ENCODE data around the gene NAGA. TPM values are rescaled to one million over a fixed set of nuclear protein-coding genes. Genes with fewer than 3 reads are reported as not detected.

Gene NAGA
- total and polyA plus RNA-seq, 2 donors (not counting 1 experiment from before 2014, with no cell fraction given) = 13.2 to 20.2 TPM

DNA sequence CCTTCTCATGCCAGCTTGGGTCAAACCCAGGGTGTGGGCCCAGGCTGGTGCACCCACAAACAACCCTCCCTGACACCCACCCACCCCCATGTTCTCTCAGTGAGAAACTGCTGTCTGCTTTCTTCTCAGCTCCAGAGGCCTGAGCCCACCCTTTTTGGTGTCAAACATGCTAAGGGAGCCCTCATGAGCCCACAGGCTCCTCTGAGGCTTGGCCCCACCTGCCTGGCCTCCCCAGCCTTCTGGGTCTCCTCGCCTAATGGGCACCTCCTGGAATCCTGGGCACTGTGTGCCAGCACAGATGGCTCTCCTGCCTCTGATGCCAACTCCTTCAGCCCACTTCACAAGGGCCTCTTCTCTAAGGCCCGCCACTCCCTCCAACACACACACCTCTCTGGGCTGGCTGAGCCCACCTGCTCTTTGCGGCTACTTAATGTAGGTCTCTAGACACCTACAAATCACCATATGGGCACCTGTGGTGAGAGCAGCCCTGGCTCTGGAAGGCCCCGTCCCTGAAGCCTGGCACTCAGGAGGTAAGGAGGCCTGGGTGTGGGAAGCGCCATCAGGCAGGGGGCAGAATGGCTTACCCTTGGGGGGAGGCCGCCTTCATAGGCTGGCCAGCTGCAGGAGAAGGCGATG, 4.4 kb downstream of the NAGA start:
- intact Hi-C loops (cut with micrococcal nuclease) = no loop called here
- no peak for ATAC-seq (ENCODE audit: low read depth)
- Histone ChIP-seq H3K27me3 (replicated peaks in 1 of 4; ENCODE audit: control extremely low read depth in 1 of 4, control insufficient read depth in 3 of 4, insufficient read depth in 4 of 4, low read length in 3 of 4) (no peaks in the 10 kb centered on the region), H4K20me1 (ENCODE audit: control insufficient read depth, insufficient read depth, low read length, poor library complexity, severe bottlenecking) (no peaks in the 10 kb centered on the region), H3K9me3 (ENCODE audit: control extremely low read depth in 1 of 3, control insufficient read depth in 2 of 3, insufficient read depth in 1 of 3, low read length in 2 of 3) (no peaks in the 10 kb centered on the region), H3K9ac (ENCODE audit: low read length) (no peak overlapping the region), H2AFZ (ENCODE audit: insufficient read depth, low read depth, low read length, poor library complexity, severe bottlenecking) (no peak overlapping the region), H3K4me2 (replicated peaks; ENCODE audit: low read depth, low read length, poor library complexity, severe bottlenecking) (no peak overlapping the region), H3K4me3 (ENCODE audit: control extremely low read depth in 1 of 5, extremely low read depth in 1 of 5, insufficient read depth in 1 of 5, low read depth in 2 of 5, low read length in 4 of 5) (no peak overlapping the region), H3K27ac (ENCODE audit: low read length in 2 of 2) (no peak overlapping the region), H3K36me3 (replicated peaks in 1 of 2; ENCODE audit: control extremely low read depth in 1 of 2, control insufficient read depth in 1 of 2, extremely low read depth in 1 of 2, insufficient read depth in 2 of 2, low read length in 1 of 2) (peaks cover 0 to 22% of the 10 kb centered on the region in 2 experiments), H3K79me2 (ENCODE audit: control insufficient read depth, insufficient read depth, low read length) (no peaks in the 10 kb centered on the region), H3K4me1 (ENCODE audit: control insufficient read depth in 2 of 2, insufficient read depth in 2 of 2, low read length in 2 of 2) (peaks cover 10 to 13% of the 10 kb centered on the region in 2 donors)
- H3K4me1 Mint-ChIP-seq = peaks cover 20% of the 10 kb centered on the region
- 100% methylated on average over 4 of the region's 7 CpGs for WGBS (ENCODE audit: insufficient coverage)
- CTCF ChIA-PET = no interaction called here
- H3K9me3 Mint-ChIP-seq (ENCODE audit: insufficient read depth) = no peaks in the 10 kb centered on the region
- no peak for TF ChIP-seq EZH2 (IDR thresholded peaks at IDR 0.05; ENCODE audit: borderline replicate concordance, insufficient read depth, low read depth, low read length, poor library complexity, severe bottlenecking)
- TF ChIP-seq, protein P1, sequence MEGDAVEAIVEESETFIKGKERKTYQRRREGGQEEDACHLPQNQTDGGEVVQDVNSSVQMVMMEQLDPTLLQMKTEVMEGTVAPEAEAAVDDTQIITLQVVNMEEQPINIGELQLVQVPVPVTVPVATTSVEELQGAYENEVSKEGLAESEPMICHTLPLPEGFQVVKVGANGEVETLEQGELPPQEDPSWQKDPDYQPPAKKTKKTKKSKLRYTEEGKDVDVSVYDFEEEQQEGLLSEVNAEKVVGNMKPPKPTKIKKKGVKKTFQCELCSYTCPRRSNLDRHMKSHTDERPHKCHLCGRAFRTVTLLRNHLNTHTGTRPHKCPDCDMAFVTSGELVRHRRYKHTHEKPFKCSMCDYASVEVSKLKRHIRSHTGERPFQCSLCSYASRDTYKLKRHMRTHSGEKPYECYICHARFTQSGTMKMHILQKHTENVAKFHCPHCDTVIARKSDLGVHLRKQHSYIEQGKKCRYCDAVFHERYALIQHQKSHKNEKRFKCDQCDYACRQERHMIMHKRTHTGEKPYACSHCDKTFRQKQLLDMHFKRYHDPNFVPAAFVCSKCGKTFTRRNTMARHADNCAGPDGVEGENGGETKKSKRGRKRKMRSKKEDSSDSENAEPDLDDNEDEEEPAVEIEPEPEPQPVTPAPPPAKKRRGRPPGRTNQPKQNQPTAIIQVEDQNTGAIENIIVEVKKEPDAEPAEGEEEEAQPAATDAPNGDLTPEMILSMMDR (IDR thresholded peaks at IDR 0.05) = no peak
- POLR2A ChIA-PET = no interaction called here
- no peak overlapping the region for H3K27ac Mint-ChIP-seq
- H3K27me3 Mint-ChIP-seq = no peaks in the 10 kb centered on the region
- no peak for DNase-seq
- H3K4me3 Mint-ChIP-seq = no peak overlapping the region

DNA sequence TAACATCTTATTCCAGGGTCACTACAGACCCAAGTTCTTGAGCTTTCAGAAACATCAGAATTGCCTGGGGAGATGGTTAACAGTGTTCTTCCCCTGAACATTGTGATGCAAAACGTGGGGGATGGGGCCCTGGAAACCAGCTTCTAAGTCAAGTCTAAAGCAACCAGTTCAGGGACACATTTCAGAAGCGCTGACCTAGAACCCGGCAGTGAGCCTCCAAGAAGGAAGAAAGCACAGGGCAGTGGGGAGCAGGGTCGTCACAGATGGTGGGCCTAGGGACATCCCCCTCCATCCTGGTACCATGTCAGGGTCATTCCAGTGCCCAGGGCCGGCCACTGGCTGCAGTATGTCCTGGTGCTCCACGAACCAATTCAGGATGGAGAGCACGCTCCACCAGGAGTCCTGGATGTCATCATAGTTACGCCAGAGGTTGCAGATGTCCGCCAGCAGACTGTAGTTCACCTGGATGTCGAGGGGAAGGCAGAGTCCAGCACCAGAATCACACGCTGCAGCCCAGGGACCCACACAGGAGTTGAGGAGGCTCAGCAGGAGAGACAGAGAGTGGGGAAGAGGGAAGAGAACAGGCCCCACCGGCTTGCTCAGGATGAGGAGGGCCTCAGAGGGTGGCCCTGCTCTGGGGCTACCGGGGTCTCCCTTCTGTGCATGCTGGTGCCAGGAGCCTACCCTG, 5.0 kb downstream of the NAGA start:
- Histone ChIP-seq H3K4me3 (ENCODE audit: control extremely low read depth in 1 of 5, extremely low read depth in 1 of 5, insufficient read depth in 1 of 5, low read depth in 2 of 5, low read length in 4 of 5) (no peak overlapping the region), H3K9me3 (ENCODE audit: control extremely low read depth in 1 of 3, control insufficient read depth in 2 of 3, insufficient read depth in 1 of 3, low read length in 2 of 3) (peaks cover 0 to 3% (median 0%) of the 10 kb centered on the region in 3 donors), H3K36me3 (replicated peaks in 1 of 2; ENCODE audit: control extremely low read depth in 1 of 2, control insufficient read depth in 1 of 2, extremely low read depth in 1 of 2, insufficient read depth in 2 of 2, low read length in 1 of 2) (peaks cover 0 to 25% of the 10 kb centered on the region in 2 experiments), H3K4me2 (replicated peaks; ENCODE audit: low read depth, low read length, poor library complexity, severe bottlenecking) (no peak overlapping the region), H3K79me2 (ENCODE audit: control insufficient read depth, insufficient read depth, low read length) (no peaks in the 10 kb centered on the region), H3K27me3 (replicated peaks in 1 of 4; ENCODE audit: control extremely low read depth in 1 of 4, control insufficient read depth in 3 of 4, insufficient read depth in 4 of 4, low read length in 3 of 4) (no peaks in the 10 kb centered on the region), H3K9ac (ENCODE audit: low read length) (no peak overlapping the region), H3K27ac (ENCODE audit: low read length in 2 of 2) (no peak overlapping the region), H3K4me1 (ENCODE audit: control insufficient read depth in 2 of 2, insufficient read depth in 2 of 2, low read length in 2 of 2) (peaks cover 8% of the 10 kb centered on the region in 2 donors), H4K20me1 (ENCODE audit: control insufficient read depth, insufficient read depth, low read length, poor library complexity, severe bottlenecking) (no peaks in the 10 kb centered on the region), H2AFZ (ENCODE audit: insufficient read depth, low read depth, low read length, poor library complexity, severe bottlenecking) (no peak overlapping the region)
- Mint-ChIP-seq H3K27me3 (no peaks in the 10 kb centered on the region), H3K27ac (no peak overlapping the region), H3K9me3 (ENCODE audit: insufficient read depth) (no peaks in the 10 kb centered on the region), H3K4me1 (peaks cover 14% of the 10 kb centered on the region), H3K4me3 (no peak overlapping the region)
- no peak for DNase-seq
- intact Hi-C loops (cut with micrococcal nuclease) = no loop called here
- ATAC-seq (ENCODE audit: low read depth) = no peak
- WGBS (ENCODE audit: insufficient coverage) = 96% methylated on average over 12 of the region's 13 CpGs
- TF ChIP-seq, protein P1 (IDR thresholded peaks at IDR 0.05) = no peak
- no peak for TF ChIP-seq EZH2 (IDR thresholded peaks at IDR 0.05; ENCODE audit: borderline replicate concordance, insufficient read depth, low read depth, low read length, poor library complexity, severe bottlenecking)
- ChIA-PET CTCF (no interaction called here), POLR2A (interaction anchor here (0.6 kb wide), 1 partner anchor 1343 kb away, joined by 3 read pairs; no protein-coding TSS in a partner anchor)
